CD4-positive, alpha-beta T cell treated with Interleukin-17A for 4 hours (primary cell): Measurements from ENCODE around the gene TRIM24.
"Not testable (repeated sequence)": the region's sequence is repeated elsewhere in the genome, so short reads cannot be mapped to it uniquely, and the experiment has no call there.

ENCODE experiments used
- DNase-seq: peaks from one replicate; pipeline ENCODE4 v3.0.0-alpha.2; 2020; ENCODE audit warnings: mixed read lengths

TRIM24 gene

DNA sequence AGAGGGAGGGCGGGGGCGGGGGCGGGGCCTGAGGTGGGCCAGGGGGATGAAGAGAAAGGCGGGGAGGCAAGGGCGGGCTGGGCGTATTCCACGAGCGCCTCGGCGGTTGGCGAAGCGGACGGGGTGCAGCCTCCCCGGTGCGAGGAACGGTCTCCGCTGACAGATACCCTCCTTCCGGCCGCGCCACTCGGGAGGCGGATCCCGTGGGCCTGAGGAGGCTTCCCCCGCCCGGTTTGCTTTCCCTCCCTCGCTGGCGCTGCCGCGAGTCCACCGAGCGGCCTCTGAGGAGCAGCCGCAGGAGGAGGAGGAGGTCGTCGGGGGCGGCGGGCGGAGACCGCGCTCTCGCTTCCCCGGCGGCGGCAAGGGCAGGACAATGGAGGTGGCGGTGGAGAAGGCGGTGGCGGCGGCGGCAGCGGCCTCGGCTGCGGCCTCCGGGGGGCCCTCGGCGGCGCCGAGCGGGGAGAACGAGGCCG lies at the start of gene TRIM24:
Gene TRIM24 (plus strand): TSS at position 84 of the 473 bp plus-strand sequence. CDS start 290 bp downstream, at position 374.
- DNase-seq, result no peak

DNA sequence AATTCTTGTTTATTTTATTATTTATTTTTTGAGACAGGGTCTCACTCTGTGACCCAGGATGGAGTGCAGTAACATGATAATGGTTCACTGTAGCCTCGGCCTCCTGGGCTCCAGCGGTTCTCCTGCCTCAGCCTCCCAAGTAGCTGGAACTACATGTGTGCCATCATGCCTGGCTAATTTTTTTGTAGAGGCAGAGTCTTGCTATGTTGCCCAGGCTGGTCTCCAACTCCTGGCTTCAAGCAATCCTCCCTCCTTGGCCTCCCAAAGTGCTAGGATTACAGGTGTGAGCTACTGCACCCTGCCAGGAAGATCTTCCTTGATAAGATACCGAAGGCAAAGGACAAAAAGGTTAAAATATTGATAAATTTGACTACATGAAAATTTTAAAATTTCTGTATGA lies 48.0 kb upstream of the TRIM24 start:
- DNase-seq, result not testable (repeated sequence)

DNA sequence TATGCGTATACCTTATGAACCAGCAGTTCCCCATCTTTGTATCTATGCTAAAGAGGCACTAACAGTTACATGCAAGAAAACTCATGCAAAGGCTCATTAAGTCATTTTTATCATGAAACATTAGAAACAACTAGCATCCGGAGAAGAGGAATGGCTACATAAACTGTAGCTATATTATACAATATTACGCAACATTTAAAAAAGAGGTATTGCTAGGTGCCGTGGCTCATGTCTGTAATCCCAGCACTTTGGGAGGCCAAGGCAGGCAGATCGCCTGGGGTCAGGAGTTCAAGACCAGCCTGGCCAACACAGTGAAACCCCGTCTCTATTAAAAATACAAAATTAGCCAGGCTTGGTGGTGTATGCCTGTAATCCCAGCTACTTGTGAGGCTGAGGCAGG lies 47.1 kb upstream of the TRIM24 start:
- DNase-seq, result not testable (repeated sequence)

DNA sequence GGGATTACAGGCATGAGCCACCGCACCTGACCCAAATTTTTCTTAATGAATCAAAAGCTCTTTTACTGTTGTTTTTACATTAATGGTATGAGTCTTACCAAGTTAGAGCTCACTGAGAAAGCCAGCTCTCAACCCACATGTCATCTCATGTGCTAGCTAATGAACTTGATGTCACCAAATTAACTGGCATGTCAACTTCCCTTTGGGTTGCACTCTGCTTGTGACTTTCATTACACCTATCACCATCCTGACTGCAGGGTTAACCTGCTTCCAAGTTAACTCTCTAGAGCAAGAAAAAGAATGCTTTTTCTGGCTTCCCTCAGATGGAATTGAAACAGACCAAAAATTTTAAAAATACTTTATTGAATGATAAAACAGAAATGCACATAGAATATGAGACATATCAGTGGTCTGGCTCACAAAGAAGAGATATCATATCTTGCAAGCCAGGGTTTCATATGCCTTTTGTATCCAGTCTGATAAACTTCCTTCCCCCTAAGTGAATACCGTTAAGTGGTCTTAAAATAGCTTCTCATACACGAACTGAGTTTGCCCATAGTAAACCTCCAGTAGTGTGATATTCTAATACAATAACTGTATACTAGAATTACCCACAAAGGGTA lies 42.9 kb upstream of the TRIM24 start:
- no peak for DNase-seq

DNA sequence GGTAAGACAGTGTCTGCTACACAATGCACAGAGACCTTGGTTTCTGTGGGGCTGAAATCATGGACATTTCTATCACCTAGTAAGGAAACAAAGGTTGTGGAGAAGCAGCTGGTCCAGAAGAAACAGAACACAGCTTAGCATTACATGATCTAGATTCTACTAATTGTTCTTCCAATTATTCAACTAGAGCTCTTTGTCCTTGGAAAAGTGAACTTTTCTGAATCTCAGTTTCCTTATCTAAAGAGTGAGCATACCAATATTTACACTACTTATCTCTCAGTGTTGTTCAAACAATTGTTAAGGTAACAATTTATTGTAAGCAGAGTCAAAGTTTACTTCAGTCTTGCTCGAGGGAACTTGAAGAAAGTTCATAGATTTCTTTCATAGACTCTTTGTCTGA lies 42.3 kb upstream of the TRIM24 start:
- no peak for DNase-seq

DNA sequence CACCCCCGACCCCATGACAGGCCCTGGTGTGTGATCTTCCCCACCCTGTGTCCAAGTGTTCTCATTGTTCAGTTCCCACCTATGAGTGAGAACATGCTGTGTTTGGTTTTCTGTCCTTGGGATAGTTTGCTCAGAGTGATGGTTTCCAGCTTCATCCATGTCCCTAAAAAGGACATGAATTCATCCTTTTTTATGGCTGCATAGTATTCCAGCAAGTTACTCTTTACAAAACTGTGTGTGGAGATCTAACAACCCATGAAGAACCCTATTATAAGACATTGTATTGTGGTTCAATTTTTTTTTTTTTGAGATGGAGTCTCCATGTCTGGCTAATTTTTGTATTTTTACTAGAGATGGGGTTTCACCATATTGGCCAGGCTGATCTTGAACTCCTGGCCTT lies 41.7 kb upstream of the TRIM24 start:
- not testable (repeated sequence) for DNase-seq

DNA sequence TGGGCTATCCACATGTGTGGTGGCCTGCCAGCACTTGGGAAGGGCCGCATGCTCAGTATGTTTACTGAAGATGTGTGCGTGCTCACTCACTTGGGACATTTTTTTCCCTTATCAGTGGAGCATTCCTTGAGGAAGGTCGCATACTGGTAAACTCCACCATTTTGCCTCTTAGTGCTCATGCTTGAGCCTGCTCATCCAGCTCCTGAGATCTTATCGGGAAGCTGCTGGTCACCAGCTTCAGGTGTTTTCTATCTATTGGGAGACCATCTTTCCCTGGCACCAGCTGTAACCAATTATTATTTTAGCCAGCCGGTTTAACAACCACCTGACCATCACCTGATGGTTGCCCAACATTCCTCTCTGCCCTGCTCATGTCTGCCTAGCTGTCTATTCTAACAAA lies 35.0 kb upstream of the TRIM24 start:
- DNase-seq, result no peak

DNA sequence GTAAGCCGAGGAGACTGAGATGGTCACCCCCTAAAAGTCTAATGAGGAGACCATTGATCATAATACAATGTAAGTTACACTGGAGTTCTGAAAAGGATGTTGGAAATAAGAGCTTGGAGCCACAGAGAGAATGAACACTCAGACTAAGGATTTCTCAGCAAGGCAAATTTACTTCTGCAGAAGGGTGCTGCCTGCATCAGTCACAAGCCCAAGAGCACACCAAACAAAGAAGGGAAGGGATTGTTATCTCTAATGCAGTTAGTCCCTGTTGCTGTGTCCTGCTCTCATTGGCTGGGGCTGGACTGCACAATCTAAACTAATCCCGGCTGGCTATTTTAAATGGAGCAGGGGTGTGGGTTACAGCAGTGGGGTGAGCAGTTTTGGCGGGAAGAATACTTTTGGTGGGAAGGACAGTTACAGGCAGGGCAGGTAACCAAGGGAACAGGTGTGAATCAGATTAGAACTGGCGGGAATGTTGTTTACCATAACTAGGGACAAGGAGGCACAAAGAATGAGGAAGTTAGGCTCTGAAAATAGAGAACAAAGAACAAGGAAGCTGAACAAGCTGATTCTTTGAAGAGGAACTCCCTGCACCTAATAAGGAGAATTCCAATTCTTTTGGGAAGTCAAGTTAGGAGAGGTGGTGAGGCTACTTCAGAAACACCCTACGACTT lies 30.3 kb upstream of the TRIM24 start:
- DNase-seq, result no peak

DNA sequence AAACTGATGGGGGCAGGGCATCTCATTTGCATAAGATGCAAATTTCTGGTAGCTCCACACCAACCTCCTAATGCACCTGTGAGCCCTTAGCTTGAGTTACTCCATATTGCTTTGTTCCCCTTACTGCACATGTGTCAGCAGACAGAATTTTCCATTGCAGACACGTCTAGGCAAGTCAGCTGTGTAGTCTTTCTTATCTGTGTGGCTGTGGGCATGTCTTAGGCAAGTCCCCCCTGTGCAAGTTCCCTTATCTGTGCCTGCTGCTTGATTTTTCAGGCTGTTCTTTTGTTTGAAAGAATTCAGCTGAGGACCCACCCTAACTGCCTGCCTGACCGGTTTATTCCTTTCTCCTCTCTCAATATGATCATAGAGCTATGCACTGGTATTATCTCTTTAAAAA lies 28.5 kb upstream of the TRIM24 start:
- no peak for DNase-seq

DNA sequence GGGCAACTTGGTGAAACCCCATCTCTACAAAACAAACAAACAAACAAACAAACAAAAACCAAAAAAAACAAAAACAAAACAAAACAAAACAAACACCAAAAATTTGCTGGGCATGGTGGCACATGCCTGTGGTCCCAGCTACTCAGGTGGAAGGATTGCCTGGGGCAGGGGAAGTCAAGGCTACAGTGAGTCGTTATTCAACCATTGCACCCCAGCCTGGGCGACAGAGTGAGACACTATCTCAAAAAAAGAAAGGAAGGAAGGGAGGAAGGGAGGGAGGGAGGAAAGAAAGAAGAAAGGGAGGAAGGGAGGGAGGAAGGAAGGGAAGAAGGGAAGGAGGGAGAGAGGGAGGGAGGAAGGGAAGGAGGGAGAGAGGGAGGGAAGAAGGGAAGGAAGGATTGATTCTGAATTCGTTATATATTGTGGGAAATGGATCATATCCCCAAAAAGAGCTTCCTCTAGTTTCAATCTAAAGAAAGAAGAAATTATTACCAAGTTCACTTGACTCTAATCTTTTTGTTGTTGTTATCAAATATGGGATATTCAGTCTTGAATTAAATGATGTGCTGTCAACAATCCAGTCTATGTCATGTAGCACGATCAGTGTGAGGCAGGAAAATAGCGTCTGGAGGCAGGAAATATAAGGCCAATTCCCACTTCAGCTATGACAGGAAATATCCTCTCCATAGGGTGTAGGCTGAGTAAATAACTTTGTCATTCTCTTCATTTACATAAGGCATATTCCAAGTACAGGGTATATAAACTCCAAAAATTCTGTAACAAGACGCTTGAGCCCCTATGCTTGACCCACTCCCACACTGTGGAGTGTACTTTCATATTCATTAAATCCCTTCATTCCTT lies 26.2 kb upstream of the TRIM24 start:
- no peak for DNase-seq

DNA sequence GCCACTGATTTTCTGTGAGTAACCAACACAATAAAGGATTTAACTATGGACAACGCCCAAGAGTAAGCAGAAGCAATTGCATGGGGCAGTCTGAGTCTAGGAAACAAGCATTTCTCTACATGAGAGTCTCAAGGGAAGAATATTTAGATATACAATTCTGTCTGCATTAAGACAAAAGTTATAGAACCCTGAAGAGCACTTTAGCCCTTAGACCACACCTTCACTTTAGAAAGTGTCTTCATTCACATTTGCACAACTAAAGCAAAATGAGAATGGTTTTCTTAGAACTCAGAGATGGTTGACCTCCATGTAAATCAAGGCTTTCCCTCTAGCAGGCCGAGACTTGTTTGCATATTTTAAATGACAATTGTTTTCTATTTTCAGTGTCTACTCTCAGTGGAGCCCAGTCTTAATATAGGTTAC lies 25.5 kb upstream of the TRIM24 start:
- no peak for DNase-seq

DNA sequence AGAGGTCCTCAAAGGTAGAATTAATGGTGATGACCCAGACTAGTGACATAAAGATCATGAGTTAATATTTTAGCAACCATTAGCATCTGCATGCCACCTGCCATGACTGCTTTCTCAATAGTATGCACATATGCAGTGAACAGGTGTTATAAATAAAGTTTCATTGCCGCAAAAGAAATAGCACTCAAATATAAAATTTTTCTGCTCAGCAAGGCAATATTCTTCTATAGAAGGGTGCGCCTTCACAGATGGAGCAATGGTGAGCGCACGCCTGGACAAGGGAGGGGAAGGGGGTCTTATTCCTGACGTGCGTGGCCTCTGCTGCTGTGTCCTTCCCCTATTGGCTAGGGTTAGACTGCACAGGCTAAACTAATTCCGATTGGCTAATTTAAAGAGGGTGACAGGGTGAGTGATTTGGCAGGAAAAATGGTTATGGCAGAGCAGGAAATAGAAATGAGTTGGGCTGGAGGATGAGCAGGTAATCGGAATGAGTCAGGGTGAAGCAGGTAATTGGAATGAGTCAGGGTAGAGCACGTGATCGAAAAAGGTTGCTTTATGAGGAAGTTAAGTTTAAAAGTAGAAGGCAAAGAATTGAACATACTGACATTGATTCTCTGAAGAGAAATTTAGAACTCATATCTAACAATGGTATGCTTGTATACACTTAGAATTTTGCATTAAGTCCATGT lies 24.7 kb upstream of the TRIM24 start:
- no peak for DNase-seq

DNA sequence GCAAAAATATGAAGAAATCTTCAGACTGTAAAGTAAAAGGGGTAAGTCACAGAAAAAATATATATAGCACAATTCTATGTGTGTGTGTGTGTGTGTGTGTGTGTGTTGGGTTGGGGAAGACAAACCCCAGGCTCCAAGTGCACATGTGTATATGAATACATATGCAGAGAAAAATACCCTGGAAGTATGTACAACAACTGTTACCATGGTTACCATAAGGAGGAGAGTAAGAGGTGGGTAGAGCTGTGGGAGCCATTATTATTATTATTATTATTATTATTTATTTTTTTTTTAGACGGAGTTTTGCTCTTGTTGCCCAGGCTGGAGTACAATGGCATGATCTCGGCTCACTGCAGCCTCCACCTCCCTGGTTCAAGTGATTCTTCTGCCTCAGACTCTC lies 23.7 kb upstream of the TRIM24 start:
- no peak for DNase-seq

DNA sequence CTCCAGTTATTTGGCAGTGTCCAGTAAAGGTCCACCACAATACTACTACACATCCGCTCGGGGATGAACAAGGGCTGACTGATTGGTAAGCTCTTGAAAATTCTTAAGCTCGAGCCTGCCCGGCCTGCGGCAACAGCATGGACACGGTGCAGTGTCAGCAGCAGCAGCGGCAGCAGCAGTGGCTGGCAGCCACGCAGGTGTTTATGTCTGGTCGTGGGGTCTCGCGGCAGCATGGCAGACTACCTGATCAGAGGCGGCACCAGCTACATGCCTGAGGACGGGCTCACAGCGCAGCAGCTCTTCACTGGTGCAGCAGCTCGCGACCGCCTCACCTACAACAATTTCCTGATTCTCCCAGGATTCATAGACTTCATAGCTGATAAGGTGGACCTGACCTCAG lies 19.6 kb upstream of the TRIM24 start:
- DNase-seq, result no peak

DNA sequence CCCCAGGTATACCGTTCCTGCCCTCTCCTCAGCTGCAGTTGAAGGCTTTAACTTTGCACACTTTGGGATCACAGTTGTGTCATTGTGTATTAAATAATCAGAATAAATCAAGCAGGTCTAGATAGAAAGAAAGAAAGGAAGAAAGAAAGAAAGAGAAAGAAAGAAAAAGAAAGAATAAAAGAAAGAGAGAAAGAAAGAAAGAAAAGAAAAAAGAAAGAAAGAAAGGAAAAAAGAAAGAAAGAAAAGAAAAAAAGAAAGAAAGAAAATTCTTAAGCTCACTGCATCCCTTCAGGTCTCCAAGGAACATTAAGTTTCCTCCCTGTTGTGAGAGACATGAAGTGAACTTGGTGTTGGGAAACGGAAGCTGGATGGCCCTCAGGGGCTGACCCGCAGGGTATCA lies 17.2 kb upstream of the TRIM24 start:
- no peak for DNase-seq

DNA sequence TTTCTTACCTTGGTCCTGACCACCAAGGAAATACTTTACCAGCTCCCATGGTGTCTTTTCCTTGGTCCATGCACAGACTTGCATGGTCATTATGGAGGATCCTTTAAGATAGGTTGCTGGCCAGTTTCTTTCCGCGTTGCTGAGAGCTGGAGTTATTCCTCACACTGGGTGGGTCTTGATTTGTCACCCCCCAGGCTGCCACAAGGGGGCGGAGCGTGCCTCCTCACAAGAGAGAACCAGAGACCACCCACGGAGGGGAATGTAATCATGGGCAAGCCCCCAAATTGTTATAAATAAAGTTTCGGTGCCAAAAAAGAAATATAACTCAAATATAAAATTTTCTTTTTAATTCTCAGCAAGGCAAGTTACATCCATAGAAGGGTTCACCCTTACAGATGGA lies 10.5 kb upstream of the TRIM24 start:
- DNase-seq, result peak; percentile 66

DNA sequence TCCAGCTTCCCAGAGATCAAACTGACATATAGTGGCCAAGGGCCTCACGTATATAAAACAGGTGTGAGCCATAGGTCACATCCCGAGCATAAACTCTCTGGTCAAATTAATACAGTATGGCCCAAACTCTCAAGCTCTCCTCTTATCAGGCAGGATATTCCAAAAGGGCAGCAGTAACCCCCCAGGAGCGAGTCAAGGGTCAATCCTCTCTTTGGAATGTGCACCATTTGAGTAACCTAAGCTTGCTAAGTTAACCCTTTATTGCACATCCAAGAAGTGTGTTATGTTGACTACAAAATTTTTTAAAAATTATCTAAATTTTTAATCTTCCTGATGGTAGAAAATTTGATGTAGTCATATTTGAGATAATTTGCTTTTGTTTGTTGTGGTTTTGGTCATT lies 4.5 kb upstream of the TRIM24 start:
- no peak for DNase-seq

DNA sequence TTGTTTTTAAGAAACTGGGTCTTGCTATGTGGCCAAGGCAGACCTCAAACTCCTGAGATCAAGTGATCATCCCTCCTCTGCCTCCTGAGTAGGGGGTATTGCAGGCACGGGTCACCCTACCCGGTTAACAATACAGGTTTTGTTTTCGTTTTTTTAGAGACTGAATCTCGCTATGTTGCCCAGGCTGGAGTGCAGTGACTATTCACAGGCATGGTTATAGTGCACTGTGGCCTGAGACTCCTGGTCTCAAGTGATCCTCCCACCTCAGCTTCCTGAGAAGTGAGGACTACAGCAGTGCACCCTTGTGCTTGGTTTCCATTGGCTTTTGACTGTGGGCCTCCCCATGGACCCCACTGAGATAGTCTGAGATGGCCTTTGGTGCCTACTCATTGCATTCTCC lies 3.8 kb upstream of the TRIM24 start:
- no peak for DNase-seq

DNA sequence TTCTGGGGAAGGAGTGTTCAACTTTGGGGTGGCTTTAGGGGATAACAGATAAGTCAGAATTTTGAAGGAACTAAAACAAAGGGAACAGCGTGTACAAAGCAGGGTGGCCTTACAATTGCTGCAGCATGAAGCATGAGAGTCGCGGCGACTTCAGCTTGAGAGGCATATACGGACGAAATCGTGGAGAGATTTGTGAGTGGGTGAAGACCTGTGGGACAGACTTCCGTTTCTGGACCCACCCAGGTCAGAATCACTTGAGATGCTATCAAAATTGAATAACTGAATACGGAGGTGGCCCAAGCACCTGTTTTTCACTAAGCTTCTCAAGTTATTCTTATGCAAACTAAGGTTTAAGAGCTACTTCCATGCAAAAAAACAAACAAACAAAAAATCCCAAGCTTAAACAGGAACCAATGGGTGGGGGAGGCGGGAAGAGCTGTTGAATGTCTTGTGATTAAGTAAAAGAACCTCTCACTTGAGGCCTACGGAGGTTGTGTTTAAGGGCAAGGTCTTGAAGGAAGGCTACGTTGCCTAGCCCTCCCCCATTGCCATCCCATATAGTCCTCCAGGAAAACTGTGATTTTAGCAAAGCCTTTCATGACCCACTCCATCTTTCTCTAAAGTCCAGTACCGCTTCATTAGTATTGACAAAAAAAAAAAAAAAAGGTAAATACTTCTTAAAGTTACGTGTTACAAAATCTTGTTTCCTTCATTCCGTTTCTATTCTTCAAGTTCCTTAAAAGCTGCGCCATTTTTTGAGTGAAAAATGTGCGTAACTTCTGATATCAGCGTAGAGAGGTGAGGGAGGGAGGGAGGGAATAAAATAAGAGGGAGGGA lies 1.3 kb upstream of the TRIM24 start:
- no peak for DNase-seq

DNA sequence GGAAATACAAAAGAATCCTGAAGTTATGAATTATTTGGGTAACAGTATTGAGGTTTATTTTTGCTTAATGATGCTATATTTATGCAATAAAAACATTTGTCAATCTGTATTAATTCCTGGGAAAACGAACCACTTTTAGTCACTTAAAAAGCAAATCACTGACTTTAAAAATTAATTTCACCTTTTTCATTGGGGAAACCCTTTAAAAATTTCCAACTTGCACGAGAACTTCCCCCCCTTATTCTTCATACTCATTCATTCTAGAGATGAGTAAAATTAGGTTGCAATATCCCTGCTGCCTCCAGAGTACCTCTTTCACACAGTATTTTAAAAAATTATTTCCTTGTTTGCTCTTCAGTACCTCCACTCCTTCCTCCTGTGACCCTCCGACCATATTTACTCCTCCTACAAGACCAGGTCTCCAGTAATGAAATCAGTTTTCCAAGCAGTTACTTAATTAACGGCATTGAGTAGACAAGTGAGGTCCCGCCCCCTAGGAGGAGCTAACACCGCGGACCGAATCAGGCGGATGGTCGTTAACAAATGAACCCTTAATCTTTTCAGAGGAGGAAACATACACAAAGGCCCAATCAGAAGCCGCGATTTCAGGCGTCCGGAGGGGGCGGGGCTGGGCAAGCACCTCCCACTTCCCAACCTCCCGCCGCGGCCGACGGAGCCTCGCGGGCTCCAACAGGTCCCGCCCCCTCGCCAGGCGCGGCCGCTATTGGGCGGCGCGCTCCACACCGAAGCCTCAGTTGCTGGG lies 465 bp upstream of the TRIM24 start:
- DNase-seq, result peak; percentile 98
